ENCODE results near the gene POU2AF1.

The POU2AF1 gene

GRCh38 chr11:111417766-111418435 is 38.8 kb upstream of the POU2AF1 start:
- no peak for TF ChIP-seq CTCF (IDR thresholded peaks at IDR 0.05; ENCODE audit: control extremely low read depth, extremely low read depth, low read depth, missing control alignments)
- CTCF ChIA-PET: interaction anchor here (1.1 to 28.1 kb wide), 13 partner anchors 12 to 143 kb away, joined by 3 to 636 read pairs (median 6); partner anchors contain the start of gene POU2AF1
- POLR2A ChIA-PET: interaction anchor here (1.0 to 3.4 kb wide), 6 partner anchors 9 to 49 kb away, joined by 3 to 27 read pairs (median 4); partner anchors contain the start of gene POU2AF1
- no peak for DNase-seq (ENCODE audit: extremely low spot score)

- no peak for TF ChIP-seq CTCF (IDR thresholded peaks at IDR 0.05; ENCODE audit: control extremely low read depth, extremely low read depth, low read depth, missing control alignments)
- ChIA-PET POLR2A (interaction anchor here (0.8 to 3.4 kb wide), 7 partner anchors 8 to 59 kb away, joined by 3 to 27 read pairs (median 3); partner anchors contain the start of gene POU2AF1), CTCF (interaction anchor here (1.1 to 28.1 kb wide), 13 partner anchors 11 to 142 kb away, joined by 3 to 636 read pairs (median 5); partner anchors contain the start of gene POU2AF1)
- DNase-seq (ENCODE audit: extremely low spot score): peak; percentile 49
Observed at GRCh38 chr11:111417011-111417765, 38.1 kb upstream of the POU2AF1 start.

GRCh38 chr11:111416231-111416960 is 37.3 kb upstream of the POU2AF1 start:
- POLR2A ChIA-PET: interaction anchor here (0.8 to 3.4 kb wide), 4 partner anchors 37 to 58 kb away, joined by 3 to 27 read pairs (median 12); partner anchors contain the start of gene POU2AF1
- DNase-seq (ENCODE audit: extremely low spot score): no peak
- CTCF ChIA-PET: interaction anchor here (0.7 to 28.1 kb wide), 9 partner anchors 13 to 142 kb away, joined by 3 to 636 read pairs (median 4); partner anchors contain the start of gene POU2AF1
- no peak for TF ChIP-seq CTCF (IDR thresholded peaks at IDR 0.05; ENCODE audit: control extremely low read depth, extremely low read depth, low read depth, missing control alignments)

- ChIA-PET CTCF (interaction anchor here (1.0 to 28.1 kb wide), 8 partner anchors 8 to 132 kb away, joined by 3 to 636 read pairs (median 6); partner anchors contain the start of gene POU2AF1), POLR2A (interaction anchor here (1.2 to 3.4 kb wide), 3 partner anchors 45 to 47 kb away, joined by 4 to 27 read pairs (median 6); no protein-coding TSS in a partner anchor)
- no peak for DNase-seq (ENCODE audit: extremely low spot score)
Observed at GRCh38 chr11:111414936-111415335, 35.9 kb upstream of the POU2AF1 start.

GRCh38 chr11:111414267-111414931 is 35.3 kb upstream of the POU2AF1 start:
- ChIA-PET POLR2A (interaction anchor here (1.2 to 1.7 kb wide), 3 partner anchors 35 to 47 kb away, joined by 4 to 7 read pairs (median 6); partner anchors contain the start of gene POU2AF1), CTCF (interaction anchor here (1.0 to 28.1 kb wide), 8 partner anchors 8 to 131 kb away, joined by 3 to 636 read pairs (median 6); partner anchors contain the start of gene POU2AF1)
- DNase-seq (ENCODE audit: extremely low spot score): peak; percentile 62
- TF ChIP-seq CTCF (IDR thresholded peaks at IDR 0.05; ENCODE audit: control extremely low read depth, extremely low read depth, low read depth, missing control alignments): peak; percentile 0

More at GRCh38 chr11:111414936-111415335, 35.9 kb upstream of the POU2AF1 start:
- no peak for TF ChIP-seq CTCF (IDR thresholded peaks at IDR 0.05; ENCODE audit: control extremely low read depth, extremely low read depth, low read depth, missing control alignments)

All from GM10248 (cell line).